Pancreas (tissue), 10 donors: ENCODE results near the gene MLLT10. TPM values are rescaled to one million over a fixed set of nuclear protein-coding genes. Genes with fewer than 3 reads are reported as not detected.
A peak's percentile ranks its signal among the peaks of the same experiment; 100 is the strongest.
"Not testable (repeated sequence)": the region's sequence is repeated elsewhere in the genome, so short reads cannot be mapped to it uniquely, and the experiment has no call there.

Experiments used
- ATAC-seq, 4 donors: fragments of 200-7000 bp; cut with Tn5 transposase; one replicate each; pipeline versions ENCODE4 v1.8.0 to v1.9.1; 2020; ENCODE audit warnings: mild to moderate bottlenecking in 4 of 4, moderate library complexity in 4 of 4
- DNase-seq, 6 donors: peaks; one replicate each; pipeline ENCODE4 v3.0.0-alpha.2; 2020
- FAIRE-seq: peaks from 2 replicates; lab custom pipeline; 2012; peaks lifted over from hg19 to GRCh38; lab: Jason Lieb, UNC
- H3K27ac ChIP-seq, 4 donors: fragments of 200-600 bp; sonication (generic); 1 replicate in 3 of 4; 2 replicates in 1 of 4; pipeline versions ENCODE4 v1.5.0 to v1.8.0; 2020
- H3K27me3 ChIP-seq, 4 donors: fragments of 200-600 bp; one replicate each; pipeline ENCODE4 v1.8.0; 2021
- H3K36me3 ChIP-seq, 3 donors: fragments of 200-600 bp; sonication (generic) in 1 of 3; one replicate each; pipeline versions ENCODE4 v1.5.0 to v1.8.0; 2020 to 2021
- H3K4me1 ChIP-seq, 3 donors: fragments of 200-600 bp; one replicate each; pipeline ENCODE4 v1.8.0; 2021
- H3K4me3 ChIP-seq, 4 donors: fragments of 200-600 bp; sonication (generic) in 2 of 4; one replicate each; pipeline versions ENCODE4 v1.5.0 to v1.8.0; 2020 to 2021
- H3K9me3 ChIP-seq, 4 donors: fragments of 200-600 bp; one replicate each; pipeline ENCODE4 v1.8.0; 2021
- CTCF ChIP-seq, 4 donors: fragments of 200-600 bp; sonication (generic) in 3 of 4; IDR thresholded peaks; one replicate each; pipeline versions ENCODE4 v1.5.0 to v1.8.0; 2021; ENCODE audit warnings: antibody characterized with exemption in 4 of 4
- WGBS, 2 donors: extraction: QIAGEN DNeasy Blood & Tissue Kit; methylation state at CpG; one replicate each; pipeline ENCODE4 v1.1.7; 2013; 5-methylcytosine and 5-hydroxymethylcytosine counted together
- intact Hi-C, 3 donors: fragments of 100-400 bp; cut with DNase I; formaldehyde crosslinking; loops; one replicate each; pipeline versions ENCODE4 v1.11.1 to v1.14.2; 2022
- polyA plus RNA-seq, 2 donors: library from polyadenylated mRNA; stranded (reverse); fragments of 200-250 nt; gene quantifications; one replicate each; pipeline ENCODE4 v1.2.3, GENCODE V29; 2013
- total RNA-seq, 6 donors: library from RNA; stranded (reverse); fragmentation: NEBNext Ultra II Directional in 4 of 6; extraction: Animal tissue kit (Norgen Biotek cat#: 25700) in 4 of 6; gene quantifications; one replicate each; pipeline versions ENCODE4 v1.2.1 to v1.2.4, GENCODE V29; 2021 to 2023
- donor health status: healthy with polysubstance abuse.
- donor health status: DM: no; HTN: no; CAD: no; lungs with moderate emphysema.
- donor health status: DM: no; HTN: no; CAD: no.
- donor health status: control.
- donor health status: control.
- donor health status: Bipolar disorder and iron deficiency.
- donor health status: DM: yes; HTN: yes; CAD: no.
- donor health status: DM: no; HTN: no; CAD: no.
- donor health status: DM: no; HTN: no; CAD: no.
- donor health status: DM: yes; HTN: yes; CAD: no.

MLLT10 gene
- total and polyA plus RNA-seq, 8 donors = 10.7 to 25.1 (median 15.0) TPM

GRCh38 chr10:21572578-21572977 lies 38.5 kb downstream of the MLLT10 start:
- no peak for TF ChIP-seq CTCF (IDR thresholded peaks at IDR 0.05)
- H3K4me3 ChIP-seq = no peak overlapping the region
- H3K27ac ChIP-seq = no peak overlapping the region
- WGBS, 2 donors = 82 to 87% methylated on average over 3 of the region's 3 CpGs
- intact Hi-C loops = no loop called here
- ATAC-seq (peak in 2 of 4 donors; percentile 43 to 57), FAIRE-seq (no peak), DNase-seq (no peak)
- H3K9me3 ChIP-seq = no peaks in the 10 kb centered on the region
- no peaks in the 10 kb centered on the region for H3K36me3 ChIP-seq
- H3K4me1 ChIP-seq = peaks cover 0 to 8% (median 7%) of the 10 kb centered on the region in 3 donors
- no peaks in the 10 kb centered on the region for H3K27me3 ChIP-seq

- H3K4me1 ChIP-seq, H3K4me3 ChIP-seq, H3K9me3 ChIP-seq, H3K36me3 ChIP-seq, H3K27ac ChIP-seq, intact Hi-C loops, ATAC-seq, H3K27me3 ChIP-seq, FAIRE-seq, DNase-seq: not testable (repeated sequence)
- 89 to 96% methylated on average over 2 of the region's 2 CpGs for WGBS, 2 donors
These were observed 40.5 kb downstream of the MLLT10 start for GRCh38 chr10:21574514-21574913.

GRCh38 chr10:21579291-21579690 lies 45.3 kb downstream of the MLLT10 start:
- Histone ChIP-seq H3K4me1 (no peaks in the 10 kb centered on the region), H3K36me3 (no peaks in the 10 kb centered on the region), H3K27me3 (no peaks in the 10 kb centered on the region), H3K4me3 (no peak overlapping the region), H3K9me3 (no peaks in the 10 kb centered on the region), H3K27ac (no peak overlapping the region)
- TF ChIP-seq CTCF (IDR thresholded peaks at IDR 0.05) = no peak
- DNase-seq (no peak), FAIRE-seq (no peak), ATAC-seq (no peak)
- 96 to 99% methylated on average over 5 of the region's 5 CpGs for WGBS, 2 donors
- intact Hi-C loops = no loop called here

GRCh38 chr10:21581421-21581834 lies 47.4 kb downstream of the MLLT10 start:
- H3K27me3 ChIP-seq, H3K27ac ChIP-seq, H3K4me1 ChIP-seq, ATAC-seq, DNase-seq, FAIRE-seq, H3K36me3 ChIP-seq, intact Hi-C loops, H3K9me3 ChIP-seq, H3K4me3 ChIP-seq: not testable (repeated sequence)
- 87 to 94% methylated on average over 3 of the region's 3 CpGs for WGBS, 2 donors

GRCh38 chr10:21584834-21585530 lies 51.0 kb downstream of the MLLT10 start:
- no peaks in the 10 kb centered on the region for H3K4me1 ChIP-seq
- no peaks in the 10 kb centered on the region for H3K9me3 ChIP-seq
- H3K36me3 ChIP-seq = no peaks in the 10 kb centered on the region
- no peak for FAIRE-seq
- no peaks in the 10 kb centered on the region for H3K27me3 ChIP-seq
- no peak overlapping the region for H3K4me3 ChIP-seq
- 81 to 84% methylated on average over 9 of the region's 9 CpGs for WGBS, 2 donors
- TF ChIP-seq CTCF (IDR thresholded peaks at IDR 0.05) = no peak
- DNase-seq = no peak
- no peak overlapping the region for H3K27ac ChIP-seq
- intact Hi-C loops = no loop called here
- peak in 1 of 4 donors; percentile 43 for ATAC-seq

GRCh38 chr10:21587391-21587790 lies 53.4 kb downstream of the MLLT10 start:
- ATAC-seq (no peak), DNase-seq (no peak), FAIRE-seq (no peak)
- H3K27ac ChIP-seq = no peak overlapping the region
- no peaks in the 10 kb centered on the region for H3K4me1 ChIP-seq
- no peaks in the 10 kb centered on the region for H3K27me3 ChIP-seq
- no peak overlapping the region for H3K4me3 ChIP-seq
- intact Hi-C loops = no loop called here
- H3K9me3 ChIP-seq = no peaks in the 10 kb centered on the region
- H3K36me3 ChIP-seq = no peaks in the 10 kb centered on the region
- no peak for TF ChIP-seq CTCF (IDR thresholded peaks at IDR 0.05)

- H3K4me1 ChIP-seq, H3K36me3 ChIP-seq, ATAC-seq, FAIRE-seq, H3K4me3 ChIP-seq, DNase-seq, H3K27ac ChIP-seq, intact Hi-C loops, H3K9me3 ChIP-seq, H3K27me3 ChIP-seq: not testable (repeated sequence)
- WGBS, 2 donors = 80 to 82% methylated on average over 7 of the region's 7 CpGs
These were observed 54.1 kb downstream of the MLLT10 start for GRCh38 chr10:21588159-21588558.
